GM21717 (cell line): ENCODE results near the gene HDAC9.

ENCODE experiments used
- ATAC-seq: cut with Tn5 transposase; IDR thresholded peaks from one replicate; pipeline ENCODE4 v1.9.1; 2021; ENCODE audit warnings: mild to moderate bottlenecking, moderate library complexity; ENCODE audit not compliant: unreplicated experiment

HDAC9 gene

DNA sequence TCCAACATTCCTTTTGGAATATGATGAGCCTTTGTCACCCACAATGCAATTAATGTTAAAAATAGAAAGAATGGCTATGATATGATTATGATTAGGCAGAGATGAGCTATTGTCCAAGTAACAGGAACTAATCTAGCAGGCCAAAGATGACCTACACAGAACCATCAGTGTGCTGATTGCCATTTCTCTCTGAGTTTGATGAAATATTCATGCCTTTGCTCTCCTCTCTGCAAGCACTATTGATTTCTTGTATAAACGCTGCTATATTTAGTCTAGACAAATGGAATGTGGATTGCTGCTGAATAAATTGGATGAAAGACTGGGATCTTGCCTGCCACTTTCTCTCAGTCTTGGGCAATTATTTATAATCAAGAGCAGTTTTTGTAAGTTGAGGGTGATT, 85.4 kb downstream of the HDAC9 start:
- no peak for ATAC-seq

DNA sequence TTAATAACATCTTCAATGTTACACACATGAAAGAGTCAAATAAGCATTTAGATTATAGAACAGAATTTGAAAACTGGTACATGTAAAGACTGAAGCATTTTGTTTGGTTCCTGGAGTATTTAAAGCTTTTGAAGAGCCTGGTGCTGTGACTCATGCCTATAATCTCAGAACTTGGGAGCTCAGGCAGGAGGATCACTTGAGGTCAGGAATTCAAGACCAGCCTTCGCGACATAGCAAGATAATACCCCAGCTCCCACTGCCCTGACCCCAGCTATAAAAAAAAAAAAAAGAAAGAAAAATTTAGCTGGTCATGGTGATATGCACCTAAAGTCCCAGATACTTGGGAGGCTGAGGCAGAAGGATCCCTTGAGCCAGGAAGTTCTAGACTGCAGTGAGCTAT, 87.8 kb downstream of the HDAC9 start:
- ATAC-seq: no peak

DNA sequence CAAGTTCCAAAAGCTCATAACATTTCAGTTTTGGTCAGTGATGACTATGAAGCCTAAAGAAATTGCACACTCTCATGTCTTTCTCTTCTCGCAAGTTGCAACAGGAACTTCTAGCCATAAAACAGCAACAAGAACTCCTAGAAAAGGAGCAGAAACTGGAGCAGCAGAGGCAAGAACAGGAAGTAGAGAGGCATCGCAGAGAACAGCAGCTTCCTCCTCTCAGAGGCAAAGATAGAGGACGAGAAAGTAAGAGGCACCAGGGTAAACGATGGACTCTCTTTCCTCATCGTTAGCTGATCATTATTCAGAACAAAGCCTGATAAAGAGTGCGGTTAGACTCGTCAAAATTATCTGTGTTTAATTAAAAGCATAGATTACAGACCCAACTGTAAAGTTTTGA, 94.7 kb downstream of the HDAC9 start:
- no peak for ATAC-seq

DNA sequence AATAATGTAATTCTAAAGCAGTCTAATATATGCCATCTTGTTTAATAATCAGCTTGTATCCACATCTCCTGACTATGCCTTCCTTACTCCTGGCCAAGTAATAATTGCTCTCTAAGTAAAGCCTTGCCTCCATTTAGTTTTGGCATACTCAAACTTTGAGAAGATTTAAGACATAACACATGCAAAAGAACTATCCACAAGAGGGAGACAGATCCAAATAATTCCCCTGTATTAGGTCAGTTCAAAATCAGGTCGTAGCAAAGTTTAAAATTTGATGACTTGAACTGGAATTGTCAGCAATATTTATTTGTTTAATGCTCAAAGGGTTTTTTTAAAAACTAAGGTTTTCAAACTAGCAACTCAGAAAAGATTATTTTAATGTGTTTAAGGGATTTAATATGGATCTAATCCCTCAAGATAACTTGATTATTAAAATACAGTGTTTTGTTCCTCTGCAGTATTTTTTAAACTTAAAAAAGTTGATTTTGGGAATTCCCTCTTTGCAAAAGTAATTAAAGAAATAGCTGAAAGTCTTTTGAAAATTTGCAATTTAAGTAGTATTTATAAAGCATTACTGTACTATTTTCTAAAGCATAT, 95.3 kb downstream of the HDAC9 start:
- no peak for ATAC-seq

DNA sequence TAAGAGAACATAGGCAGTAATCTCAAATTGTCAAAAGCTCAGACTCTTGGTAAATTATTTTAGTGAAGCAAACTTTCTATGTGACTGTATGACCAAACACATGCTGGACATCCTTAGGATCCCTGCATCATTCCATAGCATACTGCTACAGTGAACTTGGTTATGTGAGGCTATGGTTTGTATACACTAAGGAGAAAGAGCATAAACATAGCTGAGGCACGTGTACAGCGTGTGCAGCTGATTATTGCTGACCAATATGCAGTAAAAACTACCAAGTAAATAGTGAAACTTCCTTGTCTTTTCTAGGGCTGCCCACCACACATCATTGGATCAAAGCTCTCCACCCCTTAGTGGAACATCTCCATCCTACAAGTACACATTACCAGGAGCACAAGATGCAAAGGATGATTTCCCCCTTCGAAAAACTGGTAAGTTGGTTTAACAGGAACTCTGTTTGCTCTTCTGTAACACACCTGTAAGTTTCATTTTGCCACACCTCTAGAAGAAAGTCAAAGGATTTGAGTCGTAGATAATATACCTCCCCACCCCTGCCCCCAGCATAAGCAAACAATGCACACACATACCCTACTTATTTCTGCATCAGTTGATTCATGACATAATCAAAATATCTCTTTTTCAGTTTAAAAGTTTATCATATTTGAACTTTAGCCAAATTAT, 98.2 kb downstream of the HDAC9 start:
- ATAC-seq: no peak

DNA sequence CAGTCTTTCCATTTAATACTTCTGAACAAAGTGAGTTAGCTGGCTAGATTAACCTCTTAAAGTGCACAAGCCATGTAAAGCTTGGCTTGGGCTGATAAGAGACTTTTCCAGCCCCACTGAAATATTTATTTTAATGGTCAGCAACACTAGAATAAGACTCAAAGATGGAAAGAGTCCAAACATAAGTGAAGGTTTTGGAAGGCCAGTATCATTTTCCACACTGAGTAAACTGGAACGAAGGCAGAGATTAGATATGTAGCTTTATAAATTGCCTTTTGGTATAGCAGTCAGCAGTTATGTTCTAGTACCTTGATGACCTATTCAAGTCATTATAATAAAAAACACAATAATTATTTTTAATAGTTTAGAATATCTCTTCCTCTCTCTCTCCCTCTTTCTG, 102.2 kb downstream of the HDAC9 start:
- no peak for ATAC-seq

DNA sequence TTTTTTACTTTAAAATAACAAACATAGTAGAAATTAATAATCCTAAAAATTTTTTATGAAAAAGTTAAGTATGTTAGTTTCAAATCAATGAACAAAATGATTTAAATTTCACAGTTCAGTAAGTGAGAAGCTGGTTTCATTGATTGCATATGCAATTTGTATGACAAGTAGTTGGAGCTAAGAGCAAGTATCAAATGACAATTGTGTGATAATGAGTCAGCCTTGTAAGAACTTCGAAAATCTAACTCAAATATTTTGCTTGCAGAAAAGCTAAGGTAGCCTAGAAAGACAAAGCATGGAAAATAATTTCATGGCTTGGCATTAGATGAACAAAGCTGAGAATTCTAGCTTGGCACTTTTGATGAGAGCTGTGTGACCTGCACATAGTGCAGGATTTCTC, 111.5 kb downstream of the HDAC9 start:
- ATAC-seq: no peak

DNA sequence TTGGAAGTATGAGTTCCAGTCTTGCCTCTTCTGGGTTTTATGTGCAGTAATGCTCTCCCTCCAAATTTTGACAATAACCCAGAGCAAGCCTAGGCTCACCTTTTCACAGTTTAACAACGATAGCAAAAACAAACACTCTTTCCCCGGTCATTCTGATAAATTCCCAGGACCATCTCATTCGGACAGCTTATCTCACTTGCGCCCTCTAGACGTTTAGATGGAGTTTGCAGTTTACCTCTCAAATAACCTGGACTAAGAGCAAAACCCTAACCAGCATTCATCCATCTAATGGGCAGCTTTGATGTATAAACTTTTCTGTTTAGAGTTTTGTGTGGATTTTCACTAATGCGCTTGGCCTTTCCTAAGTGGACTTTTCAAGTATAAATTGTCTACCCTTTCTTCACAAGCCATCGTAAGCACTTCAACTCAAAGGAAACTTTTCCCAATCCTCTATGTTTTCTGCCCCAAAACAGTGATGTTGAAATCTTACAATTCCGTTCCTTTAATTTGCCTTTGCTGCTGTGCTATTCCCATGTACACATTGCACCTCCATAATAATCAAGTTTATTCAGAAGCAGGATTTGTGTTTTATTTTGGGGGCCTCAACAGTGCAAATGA, 114.9 kb downstream of the HDAC9 start:
- ATAC-seq: no peak

DNA sequence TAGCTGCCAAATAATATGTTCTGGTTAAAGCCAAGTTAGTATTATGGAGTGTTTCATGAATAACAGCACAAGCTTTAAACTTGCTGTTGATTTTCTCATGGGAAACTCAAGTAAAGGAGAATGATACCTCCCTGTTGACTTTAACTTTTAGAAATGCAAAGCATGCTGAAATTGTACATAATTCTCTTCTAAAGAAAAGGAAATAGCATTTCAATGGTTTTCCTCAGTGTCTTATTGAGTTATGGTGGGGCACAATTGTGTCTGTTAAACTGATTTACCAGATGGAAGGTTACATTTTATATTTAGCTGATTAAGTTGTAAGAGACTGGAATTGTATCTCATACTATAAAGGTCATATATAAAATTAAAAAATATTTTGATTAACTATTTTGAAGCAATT, 119.3 kb downstream of the HDAC9 start:
- no peak for ATAC-seq

DNA sequence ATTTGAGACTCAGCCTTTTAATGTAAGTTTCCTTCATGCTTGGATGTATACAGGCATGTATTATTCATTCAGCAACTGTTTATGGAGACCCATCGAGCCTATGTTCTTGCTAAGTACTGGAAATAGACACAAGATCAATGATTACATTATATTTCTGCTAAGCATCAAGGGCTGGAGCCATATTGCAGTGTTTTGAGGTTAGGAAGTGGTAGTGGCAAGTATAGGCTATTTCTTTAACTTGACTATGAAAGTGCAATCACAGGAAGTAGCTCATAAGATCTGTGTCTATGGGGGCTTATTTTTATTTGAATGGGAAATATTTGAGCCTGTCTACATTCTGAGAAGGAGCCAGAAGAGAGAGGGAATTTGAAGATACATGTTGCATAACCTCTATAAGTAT, 123.8 kb downstream of the HDAC9 start:
- no peak for ATAC-seq

DNA sequence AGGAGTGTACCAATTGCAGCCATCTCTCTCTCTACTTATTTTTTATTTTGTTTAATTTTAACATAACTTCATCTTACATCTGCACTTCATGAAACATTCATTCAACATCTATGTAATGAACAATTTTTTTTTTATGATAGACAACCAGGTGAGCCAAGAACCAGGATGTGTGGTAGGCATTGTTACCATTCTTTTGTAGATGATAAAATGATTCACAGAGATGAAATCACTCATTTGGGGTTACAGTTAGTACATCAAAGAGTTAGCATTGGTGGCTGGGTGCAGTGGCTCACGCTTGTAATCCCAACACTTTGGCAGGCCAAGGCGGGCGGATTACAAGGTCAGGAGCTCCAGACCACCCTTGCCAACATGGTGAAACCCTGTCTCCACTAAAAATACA, 127.8 kb downstream of the HDAC9 start:
- ATAC-seq: no peak

DNA sequence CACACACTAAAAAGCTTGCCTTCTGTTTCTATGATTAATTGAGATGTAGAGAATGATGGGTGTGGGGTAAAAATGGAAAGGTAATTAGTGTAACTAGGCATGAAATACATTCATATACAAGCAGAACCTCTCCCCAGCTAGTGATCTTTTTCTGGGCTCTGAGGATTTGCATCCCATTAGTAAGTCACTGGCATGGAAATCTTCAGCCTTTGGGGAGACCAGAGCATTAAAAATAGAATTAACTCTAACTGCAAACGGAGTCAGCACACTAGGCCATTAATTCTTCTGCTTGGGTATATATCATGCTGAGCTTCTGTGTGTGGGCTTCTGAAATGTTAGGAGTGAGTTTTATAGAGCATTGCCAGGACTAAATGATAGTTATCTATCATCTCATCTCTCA, 128.9 kb downstream of the HDAC9 start:
- ATAC-seq: no peak

DNA sequence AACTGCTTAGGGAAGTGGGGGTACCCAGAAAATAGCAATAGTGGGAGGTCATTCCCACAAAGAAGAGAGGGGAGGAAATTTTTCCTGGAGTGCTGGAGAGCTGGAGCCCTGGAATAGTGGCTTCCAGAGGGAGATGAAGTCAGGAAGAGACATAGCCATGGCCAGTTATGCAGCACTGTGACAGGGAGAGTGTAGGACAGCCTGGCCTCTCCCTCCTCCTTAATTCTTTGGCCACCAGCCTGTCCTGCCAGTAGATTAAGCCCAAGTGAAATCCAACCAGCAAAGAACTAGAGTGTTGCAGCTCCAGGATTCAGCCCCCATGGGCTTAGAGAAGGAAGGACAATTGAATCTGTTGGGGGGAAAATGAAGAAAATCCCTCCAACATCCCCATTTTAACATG, 130.5 kb downstream of the HDAC9 start:
- ATAC-seq: no peak

DNA sequence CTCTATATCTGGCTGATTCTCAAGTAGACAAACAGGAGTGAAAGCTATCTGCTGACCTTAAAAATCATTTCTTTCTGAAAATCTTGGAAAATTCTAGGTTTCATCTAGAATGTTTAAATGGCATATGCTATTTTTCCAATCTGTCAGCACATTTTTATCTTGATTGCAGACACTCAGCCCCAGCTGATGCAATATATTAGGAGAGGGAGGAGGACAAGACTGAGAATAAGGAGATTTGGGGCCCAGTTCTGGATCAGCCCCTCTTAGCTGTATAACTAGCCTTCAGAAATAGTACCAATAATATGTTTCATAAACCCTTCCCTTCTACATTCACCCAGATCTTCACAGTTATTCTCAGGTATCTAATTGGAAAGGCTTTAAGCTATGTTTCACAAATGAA, 131.2 kb downstream of the HDAC9 start:
- no peak for ATAC-seq

DNA sequence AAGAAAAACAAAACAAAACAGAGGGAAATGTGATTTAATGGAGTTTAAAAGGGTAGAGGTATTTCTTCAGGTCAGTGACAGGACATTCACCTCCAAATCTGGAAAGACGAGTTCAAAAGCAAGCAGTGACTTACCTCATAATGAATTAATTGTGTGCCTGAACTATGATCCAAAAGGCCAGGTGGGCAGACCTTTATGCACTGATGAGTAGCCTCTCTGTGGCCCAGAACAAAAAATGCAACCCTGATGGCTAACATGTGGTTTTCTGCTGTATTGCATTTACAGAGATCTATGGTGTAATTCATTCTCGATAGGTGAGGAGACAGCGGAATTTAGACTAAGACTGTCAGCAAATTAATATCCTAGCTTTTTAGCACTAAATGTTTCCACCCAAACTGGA, 142.0 kb downstream of the HDAC9 start:
- no peak for ATAC-seq

DNA sequence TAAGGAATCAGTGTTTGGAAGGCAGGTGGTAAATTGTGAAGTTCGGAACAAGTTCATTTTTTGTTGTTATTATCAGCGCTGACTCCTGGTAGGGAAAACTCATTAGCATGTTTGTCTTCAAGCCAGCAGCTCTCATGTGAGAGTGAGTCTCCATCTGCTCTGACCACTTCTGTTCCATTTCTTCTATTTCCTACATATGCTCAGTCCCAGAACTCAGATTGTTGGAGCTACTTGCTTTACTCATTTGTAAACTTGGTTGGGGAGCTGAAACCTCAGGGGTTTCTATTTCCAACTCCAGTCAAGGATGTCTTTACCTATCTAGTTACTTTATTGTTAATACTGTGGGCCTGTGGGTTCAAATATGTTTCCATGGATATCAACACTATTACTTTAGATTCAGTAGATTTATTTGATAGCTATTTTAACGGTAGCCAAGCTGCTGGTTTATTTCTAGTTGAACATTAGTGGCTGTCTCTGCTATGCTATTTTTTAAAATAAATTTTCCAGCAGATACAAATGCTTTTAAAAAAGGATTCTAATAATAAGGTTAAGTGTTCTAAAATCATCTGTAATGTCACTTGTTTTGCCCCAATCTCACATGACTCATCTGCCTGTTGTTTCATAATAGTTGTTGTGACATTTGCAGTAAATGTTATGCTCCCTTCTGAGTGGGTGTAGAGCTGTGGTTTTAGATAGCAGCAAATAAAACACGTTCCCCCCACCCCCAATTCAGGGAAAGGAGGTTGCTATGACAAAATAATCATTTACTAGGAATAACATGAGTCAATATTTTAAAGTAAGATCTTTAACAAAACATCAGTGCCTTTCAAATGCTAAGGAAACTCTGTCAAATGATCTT, 143.3 kb downstream of the HDAC9 start:
- no peak for ATAC-seq

DNA sequence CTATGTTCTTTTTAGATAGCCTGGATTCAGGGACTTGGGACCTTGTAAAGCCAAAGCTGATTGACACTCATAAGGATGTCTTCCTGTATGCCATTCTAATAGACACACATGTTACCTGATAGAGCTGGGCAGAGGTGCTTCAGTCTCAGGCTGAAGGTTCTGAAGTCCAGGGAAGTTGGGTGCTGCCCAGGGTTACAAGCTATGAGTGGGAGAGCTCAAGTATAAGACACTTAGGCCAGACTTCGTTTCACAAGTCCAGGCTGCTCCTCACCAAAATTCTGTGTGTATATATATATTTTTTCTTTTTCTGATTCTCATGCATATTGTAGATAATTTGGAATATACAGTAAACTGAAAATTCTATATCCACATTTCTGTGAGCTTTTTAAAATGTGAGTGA, 144.2 kb downstream of the HDAC9 start:
- ATAC-seq: no peak

DNA sequence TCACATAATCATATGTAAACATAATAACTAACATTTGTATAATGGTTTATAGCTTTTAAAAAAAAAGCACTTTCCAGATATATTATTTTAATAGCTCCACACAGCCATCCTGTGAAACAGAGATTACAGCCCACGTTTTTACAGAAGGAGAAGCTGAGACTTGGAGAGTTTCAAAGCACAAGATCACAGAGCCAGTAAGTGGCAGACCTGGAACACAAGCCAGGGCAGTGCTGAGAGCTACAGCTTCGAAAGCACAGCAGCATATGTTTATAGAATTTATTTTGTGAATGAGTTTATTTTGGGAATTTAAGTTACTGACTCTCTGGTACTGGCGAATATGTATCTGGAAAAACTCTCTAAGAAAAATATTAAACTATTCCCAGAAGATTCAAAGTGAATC, 149.4 kb downstream of the HDAC9 start:
- ATAC-seq: no peak

DNA sequence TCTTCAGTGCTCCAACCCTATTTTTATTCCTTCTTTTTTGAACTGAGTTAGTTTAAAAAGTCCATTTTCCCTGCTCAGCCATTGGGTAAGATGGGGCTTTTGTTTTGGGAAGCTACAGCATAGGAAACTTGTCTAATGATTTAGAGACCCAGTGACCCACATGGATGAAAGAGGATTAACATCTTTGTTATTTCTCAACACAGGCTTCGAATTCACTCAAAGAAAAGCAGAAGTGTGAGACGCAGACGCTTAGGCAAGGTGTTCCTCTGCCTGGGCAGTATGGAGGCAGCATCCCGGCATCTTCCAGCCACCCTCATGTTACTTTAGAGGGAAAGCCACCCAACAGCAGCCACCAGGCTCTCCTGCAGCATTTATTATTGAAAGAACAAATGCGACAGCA, 152.0 kb downstream of the HDAC9 start:
- ATAC-seq: no peak

DNA sequence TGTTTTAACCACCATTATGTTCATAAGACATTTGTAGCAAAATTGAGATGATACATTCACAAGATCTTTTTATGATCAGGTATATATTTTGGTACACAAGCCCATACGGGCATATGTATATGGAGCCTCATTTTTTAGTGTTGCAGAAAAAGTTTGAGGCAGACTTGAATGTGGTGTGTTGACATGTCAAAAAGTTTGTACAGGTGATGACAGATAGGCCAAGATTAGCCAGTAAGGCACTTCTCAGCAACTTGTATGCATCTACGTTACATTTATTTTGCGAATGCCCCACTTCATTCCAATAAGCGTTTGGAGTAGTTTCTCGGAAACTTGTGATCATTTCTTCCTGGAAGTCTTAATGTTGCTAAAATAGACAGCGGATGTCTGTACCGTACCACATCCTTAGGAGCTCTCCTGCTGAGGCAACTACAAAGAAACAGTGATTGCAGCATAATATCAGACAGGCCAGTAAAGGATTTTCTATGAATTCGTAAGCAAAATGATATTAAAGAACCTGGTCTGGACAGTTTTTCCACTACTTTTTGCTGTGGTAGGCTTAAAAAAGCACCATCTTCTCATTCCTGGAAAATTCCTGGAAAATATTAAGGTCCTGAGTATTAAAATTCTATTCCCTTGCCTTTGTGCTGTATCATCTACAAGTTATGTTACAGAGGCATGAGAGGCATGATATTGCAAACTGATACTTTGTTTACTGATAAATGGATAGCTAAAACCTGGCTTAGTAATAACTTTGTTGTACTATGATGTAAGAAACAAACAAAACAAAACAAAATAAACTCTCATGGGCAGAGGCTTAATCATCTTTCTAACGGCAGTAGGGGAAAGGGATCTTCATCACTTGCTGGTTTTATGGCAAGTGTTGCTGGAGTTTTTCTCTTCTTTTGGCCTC, 153.6 kb downstream of the HDAC9 start:
- ATAC-seq: no peak
